ENCODE measurements around the gene CST1. TPM values are rescaled to one million over a fixed set of nuclear protein-coding genes. Genes with fewer than 3 reads are reported as not detected.

CST1 gene
- total RNA-seq, 1 donor: not detected

DNA sequence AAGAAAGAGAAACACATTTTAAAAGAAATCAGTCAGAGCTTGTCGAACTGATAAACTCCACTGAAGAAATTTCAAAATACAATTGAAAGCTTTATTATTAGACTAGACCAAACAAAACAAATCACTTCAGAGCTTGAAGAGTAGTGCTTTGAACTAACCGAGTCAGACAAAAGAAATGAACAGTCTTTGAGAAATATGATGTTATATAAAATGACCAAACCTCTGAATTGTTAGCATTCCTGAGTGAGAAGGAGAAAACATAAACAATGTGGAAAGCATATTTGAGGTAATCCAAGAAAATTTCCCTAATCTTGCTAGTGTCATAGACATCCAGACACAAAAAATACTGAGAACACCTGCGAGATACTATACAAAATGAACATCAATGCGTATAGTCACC lies 48.7 kb downstream of the CST1 start:
- DNase-seq (ENCODE audit: insufficient read length, low spot score, missing footprints): no peak
- TF ChIP-seq, protein P1, sequence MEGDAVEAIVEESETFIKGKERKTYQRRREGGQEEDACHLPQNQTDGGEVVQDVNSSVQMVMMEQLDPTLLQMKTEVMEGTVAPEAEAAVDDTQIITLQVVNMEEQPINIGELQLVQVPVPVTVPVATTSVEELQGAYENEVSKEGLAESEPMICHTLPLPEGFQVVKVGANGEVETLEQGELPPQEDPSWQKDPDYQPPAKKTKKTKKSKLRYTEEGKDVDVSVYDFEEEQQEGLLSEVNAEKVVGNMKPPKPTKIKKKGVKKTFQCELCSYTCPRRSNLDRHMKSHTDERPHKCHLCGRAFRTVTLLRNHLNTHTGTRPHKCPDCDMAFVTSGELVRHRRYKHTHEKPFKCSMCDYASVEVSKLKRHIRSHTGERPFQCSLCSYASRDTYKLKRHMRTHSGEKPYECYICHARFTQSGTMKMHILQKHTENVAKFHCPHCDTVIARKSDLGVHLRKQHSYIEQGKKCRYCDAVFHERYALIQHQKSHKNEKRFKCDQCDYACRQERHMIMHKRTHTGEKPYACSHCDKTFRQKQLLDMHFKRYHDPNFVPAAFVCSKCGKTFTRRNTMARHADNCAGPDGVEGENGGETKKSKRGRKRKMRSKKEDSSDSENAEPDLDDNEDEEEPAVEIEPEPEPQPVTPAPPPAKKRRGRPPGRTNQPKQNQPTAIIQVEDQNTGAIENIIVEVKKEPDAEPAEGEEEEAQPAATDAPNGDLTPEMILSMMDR (IDR thresholded peaks at IDR 0.05; ENCODE audit: extremely low read depth, low read depth, low read length): no peak

GRCh38 chr20:23700931-23701330 lies 49.8 kb downstream of the CST1 start:
- Histone ChIP-seq H3K4me2 (ENCODE audit: insufficient read depth, low read length) (no peak overlapping the region), H3K27ac (ENCODE audit: low read depth, low read length) (no peak overlapping the region), H2AFZ (ENCODE audit: low read length) (no peak overlapping the region), H3K4me3 (ENCODE audit: insufficient read depth, low read length) (no peak overlapping the region), H3K79me2 (ENCODE audit: insufficient read depth, low read length) (no peaks in the 10 kb centered on the region), H4K20me1 (ENCODE audit: insufficient read depth, low read length) (no peaks in the 10 kb centered on the region), H3K36me3 (ENCODE audit: insufficient read depth, low read length) (no peaks in the 10 kb centered on the region), H3K4me1 (ENCODE audit: insufficient read depth, low read length) (no peaks in the 10 kb centered on the region), H3K9me3 (ENCODE audit: low read depth, low read length) (no peaks in the 10 kb centered on the region), H3K27me3 (ENCODE audit: insufficient read depth, low read length) (peaks cover 9% of the 10 kb centered on the region)
- TF ChIP-seq, protein P1 (IDR thresholded peaks at IDR 0.05; ENCODE audit: extremely low read depth, low read depth, low read length): no peak
- DNase-seq (ENCODE audit: insufficient read length, low spot score, missing footprints): no peak

More for the DNA sequence above, 48.7 kb downstream of the CST1 start:
- Histone ChIP-seq H3K4me3 (ENCODE audit: insufficient read depth, low read length) (no peak overlapping the region), H3K4me1 (ENCODE audit: insufficient read depth, low read length) (no peaks in the 10 kb centered on the region), H4K20me1 (ENCODE audit: insufficient read depth, low read length) (no peaks in the 10 kb centered on the region), H3K27me3 (ENCODE audit: insufficient read depth, low read length) (peaks cover 9% of the 10 kb centered on the region), H3K79me2 (ENCODE audit: insufficient read depth, low read length) (no peaks in the 10 kb centered on the region), H3K27ac (ENCODE audit: low read depth, low read length) (no peak overlapping the region), H3K36me3 (ENCODE audit: insufficient read depth, low read length) (no peaks in the 10 kb centered on the region), H3K4me2 (ENCODE audit: insufficient read depth, low read length) (no peak overlapping the region), H3K9me3 (ENCODE audit: low read depth, low read length) (no peaks in the 10 kb centered on the region), H2AFZ (ENCODE audit: low read length) (no peak overlapping the region)

- H2AFZ ChIP-seq (ENCODE audit: low read length): no peak overlapping the region
- no peak overlapping the region for H3K4me2 ChIP-seq (ENCODE audit: insufficient read depth, low read length)
- H3K9me3 ChIP-seq (ENCODE audit: low read depth, low read length): no peaks in the 10 kb centered on the region
- peaks cover 7% of the 10 kb centered on the region for H3K4me1 ChIP-seq (ENCODE audit: insufficient read depth, low read length)
- no peak overlapping the region for H3K4me3 ChIP-seq (ENCODE audit: insufficient read depth, low read length)
- H3K79me2 ChIP-seq (ENCODE audit: insufficient read depth, low read length): no peaks in the 10 kb centered on the region
- H3K27me3 ChIP-seq (ENCODE audit: insufficient read depth, low read length): peaks cover 9% of the 10 kb centered on the region
- no peak for DNase-seq (ENCODE audit: insufficient read length, low spot score, missing footprints)
- TF ChIP-seq, protein P1 (IDR thresholded peaks at IDR 0.05; ENCODE audit: extremely low read depth, low read depth, low read length): no peak
- no peaks in the 10 kb centered on the region for H4K20me1 ChIP-seq (ENCODE audit: insufficient read depth, low read length)
- no peaks in the 10 kb centered on the region for H3K36me3 ChIP-seq (ENCODE audit: insufficient read depth, low read length)
- H3K27ac ChIP-seq (ENCODE audit: low read depth, low read length): no peak overlapping the region
These were observed 52.8 kb downstream of the CST1 start for GRCh38 chr20:23697947-23698346.

Small RNA genes lying within 50 kb of the gene (small RNA-seq; reads per million reads assigned to genes)
- not detected for gene CST2P1

Other genes starting within 250 kb of the CST1 start
- not detected in 2 replicates for gene CST9L, start 182.5 kb downstream of the CST1 start, total RNA-seq
- gene CST9, start 145.0 kb downstream of the CST1 start, total RNA-seq: not detected in 2 replicates
- 169 and 229 TPM in 2 replicates for gene CST3, start 113.0 kb downstream of the CST1 start, total RNA-seq
- gene CST4, start 61.9 kb downstream of the CST1 start, total RNA-seq: not detected in 2 replicates
- gene CST2, start 75.8 kb upstream of the CST1 start, total RNA-seq: not detected in 2 replicates
- not detected in 2 replicates for gene CST5, start 128.8 kb upstream of the CST1 start, total RNA-seq
- not detected in 2 replicates for gene GGTLC1, start 237.8 kb upstream of the CST1 start, total RNA-seq